DMS53 treated with DMSO at 0.1 percent for 48 hours (cell line): ENCODE measurements around the gene RAB1B.
A peak's percentile ranks its signal among the peaks of the same experiment; 100 is the strongest.
"Not testable (repeated sequence)": the region's sequence is repeated elsewhere in the genome, so short reads cannot be mapped to it uniquely, and the experiment has no call there.

ENCODE experiments used
- DNase-seq: peaks from one replicate; lab custom pipeline; 2025; ENCODE audit not compliant: unreplicated experiment; lab: John Stamatoyannopoulos, UW

The RAB1B gene

DNA sequence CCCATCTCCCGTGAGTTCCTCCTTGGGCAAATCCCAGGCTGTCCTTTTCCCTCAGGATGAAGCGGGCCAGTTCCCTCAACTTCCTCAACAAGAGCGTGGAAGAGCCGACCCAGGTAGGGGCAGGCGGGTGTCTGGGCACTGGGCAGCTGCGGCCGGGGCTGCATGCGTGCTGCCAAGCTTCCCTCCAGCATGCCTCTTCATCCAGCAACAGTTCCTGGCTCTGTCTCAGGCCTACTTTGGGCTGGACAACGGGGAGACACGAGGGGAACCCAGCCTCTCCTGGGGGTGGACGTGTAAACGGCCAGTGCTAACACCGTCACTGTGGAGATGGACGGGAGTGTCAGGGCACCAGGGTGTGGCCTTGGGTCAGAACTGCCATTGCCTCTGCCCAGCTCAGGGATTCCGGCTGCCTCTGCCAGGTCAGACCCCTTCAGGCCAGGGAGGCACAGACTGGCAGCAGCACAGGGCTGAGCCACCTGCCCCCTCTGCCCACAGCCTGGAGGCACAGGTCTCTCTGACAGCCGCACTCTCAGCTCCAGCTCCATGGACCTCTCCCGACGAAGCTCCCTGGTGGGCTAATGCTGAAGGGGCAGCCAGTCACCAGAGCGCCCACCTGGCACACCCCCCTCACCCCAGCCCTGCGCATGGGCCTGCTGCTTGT is 1.9 kb upstream of the RAB1B start:
- no peak for DNase-seq

DNA sequence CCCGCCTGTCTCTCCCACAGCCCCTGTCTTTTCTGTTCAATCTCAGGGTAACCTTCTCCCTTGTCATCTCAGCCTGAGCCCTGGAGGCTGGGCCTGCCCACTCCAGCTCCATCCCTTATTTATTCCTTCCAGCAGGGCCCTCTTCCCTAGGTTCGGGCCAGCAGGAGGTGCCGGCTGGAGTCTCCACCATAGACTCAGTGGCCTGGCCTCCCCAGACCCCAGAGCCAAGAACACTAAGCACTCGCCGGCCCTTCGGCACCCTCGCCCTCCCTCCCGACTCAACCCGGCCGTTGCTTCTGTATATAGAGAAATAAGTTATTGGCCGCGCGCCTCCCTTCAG is 1.4 kb upstream of the RAB1B start:
- no peak for DNase-seq

DNA sequence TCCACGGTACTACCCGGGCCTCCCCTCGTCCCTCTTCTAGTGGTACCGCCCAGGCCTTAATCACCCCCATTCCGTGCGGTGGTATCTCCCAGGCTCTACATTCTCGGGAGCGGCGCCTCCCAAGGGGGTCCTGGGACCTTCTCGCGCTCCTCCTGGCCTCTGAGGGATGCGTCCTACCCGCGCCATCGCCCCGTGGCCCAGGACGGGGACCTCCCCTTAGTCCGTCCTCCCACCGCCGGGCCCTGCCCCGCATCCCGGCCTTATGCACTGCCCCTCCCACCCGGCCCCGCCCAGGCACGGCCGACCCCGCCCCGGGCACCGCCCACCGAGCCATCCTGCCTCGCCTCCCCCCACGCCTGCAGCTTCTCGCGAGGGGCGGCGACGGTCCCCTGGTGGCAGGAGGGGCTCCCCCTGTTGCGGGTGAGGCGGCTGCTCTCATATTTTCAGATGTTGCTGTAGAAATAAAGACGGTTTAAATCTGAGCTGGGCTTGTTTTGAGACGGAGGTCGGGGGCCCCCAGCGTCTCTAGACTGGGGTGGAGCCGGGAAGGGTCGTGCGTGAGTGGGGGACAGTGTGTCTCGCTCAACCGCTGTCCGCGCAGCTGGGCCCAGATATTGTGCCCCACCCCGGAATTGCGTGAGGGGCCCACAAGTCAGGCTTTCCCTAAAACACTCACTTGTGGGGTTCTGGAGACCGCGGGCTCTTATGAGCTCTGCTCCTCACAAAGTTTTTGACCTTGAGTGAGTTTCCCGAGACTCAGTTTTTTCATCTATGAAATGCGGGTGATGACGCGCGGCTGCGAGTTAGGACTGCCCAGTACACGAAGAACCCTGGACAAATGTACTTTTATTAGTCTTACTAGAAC is 828 bp upstream of the RAB1B start:
- DNase-seq = peak; percentile 90

- DNase-seq = no peak
Measured at GRCh38 chr11:66268952-66269905, 790 bp downstream of the RAB1B start.

DNA sequence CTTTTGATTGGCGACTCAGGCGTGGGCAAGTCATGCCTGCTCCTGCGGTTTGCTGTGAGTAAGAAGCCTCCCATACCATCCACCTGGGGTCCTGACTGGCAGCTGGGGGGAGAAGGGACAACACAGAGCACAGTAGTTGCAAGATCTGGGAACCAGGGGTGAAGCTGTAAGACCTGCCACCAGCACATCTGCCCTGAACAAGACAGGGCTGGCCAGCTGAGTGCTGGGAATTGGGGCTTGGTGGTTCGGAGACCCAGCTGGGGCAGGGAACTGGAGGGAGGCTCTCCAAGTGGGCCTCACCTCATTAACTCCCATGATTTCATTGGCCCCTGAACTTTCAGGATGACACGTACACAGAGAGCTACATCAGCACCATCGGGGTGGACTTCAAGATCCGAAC is 3.4 kb downstream of the RAB1B start:
- no peak for DNase-seq

DNA sequence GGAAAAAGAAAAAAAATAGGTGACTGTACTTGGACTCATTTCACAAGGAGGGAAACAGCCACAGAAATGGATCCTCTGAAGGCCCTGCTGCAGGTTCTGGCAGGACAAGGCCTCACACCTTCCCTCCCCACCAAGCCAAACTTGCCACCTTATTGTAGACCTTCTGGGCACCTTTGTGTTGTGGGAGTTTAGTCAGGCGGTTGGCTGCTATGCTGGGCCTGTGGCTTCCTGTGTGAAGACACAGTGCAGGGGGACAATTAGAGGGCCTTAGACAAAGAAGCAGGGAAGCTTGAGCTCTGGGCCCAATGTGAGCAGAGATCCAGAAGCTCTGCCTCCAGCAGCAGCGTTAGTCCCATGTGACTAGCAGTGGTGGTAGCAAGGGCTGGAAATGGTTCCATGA is 4.2 kb downstream of the RAB1B start:
- DNase-seq = no peak

DNA sequence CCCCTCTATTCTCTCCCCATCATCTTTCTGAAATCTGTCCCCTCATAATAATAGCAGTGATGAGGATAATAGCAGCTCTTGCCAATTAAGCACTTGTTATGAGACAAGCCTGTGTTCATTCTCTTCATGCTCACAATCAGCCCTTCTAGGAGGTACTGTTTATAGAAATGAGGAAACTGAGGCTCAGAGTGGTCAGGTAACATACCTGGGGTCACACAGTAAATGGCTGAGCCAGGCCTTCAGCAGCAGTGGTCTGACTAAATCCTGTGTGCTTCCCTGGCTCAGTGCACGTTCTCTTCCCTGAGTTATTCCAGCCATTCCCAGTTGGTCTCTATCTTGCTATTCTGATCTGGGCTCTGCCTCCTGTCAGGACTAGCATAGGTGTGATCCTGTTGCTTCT is 5.8 kb downstream of the RAB1B start:
- no peak for DNase-seq

DNA sequence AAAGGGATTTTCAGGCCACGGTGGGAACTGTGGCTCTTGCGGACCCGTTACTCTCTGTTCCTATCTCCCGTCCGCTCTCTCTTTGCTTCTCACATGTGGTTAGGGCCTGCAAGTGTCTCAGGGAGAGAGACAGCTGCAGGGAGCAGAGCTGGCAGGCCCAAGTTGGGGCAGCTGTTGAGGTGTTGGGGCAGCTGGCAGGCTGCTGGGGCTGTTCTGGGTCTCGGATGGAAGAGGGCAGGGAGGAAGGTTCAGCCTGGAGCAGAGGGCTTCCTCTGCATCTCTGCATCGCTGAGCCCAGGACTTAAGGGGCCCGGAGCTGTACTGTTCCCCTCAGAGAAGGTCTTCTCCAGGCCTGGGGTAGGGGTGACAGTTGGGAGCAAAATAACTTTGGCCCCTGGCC is 7.0 kb downstream of the RAB1B start:
- no peak for DNase-seq

GRCh38 chr11:66275984-66276612 is 7.7 kb downstream of the RAB1B start:
- DNase-seq = no peak

DNA sequence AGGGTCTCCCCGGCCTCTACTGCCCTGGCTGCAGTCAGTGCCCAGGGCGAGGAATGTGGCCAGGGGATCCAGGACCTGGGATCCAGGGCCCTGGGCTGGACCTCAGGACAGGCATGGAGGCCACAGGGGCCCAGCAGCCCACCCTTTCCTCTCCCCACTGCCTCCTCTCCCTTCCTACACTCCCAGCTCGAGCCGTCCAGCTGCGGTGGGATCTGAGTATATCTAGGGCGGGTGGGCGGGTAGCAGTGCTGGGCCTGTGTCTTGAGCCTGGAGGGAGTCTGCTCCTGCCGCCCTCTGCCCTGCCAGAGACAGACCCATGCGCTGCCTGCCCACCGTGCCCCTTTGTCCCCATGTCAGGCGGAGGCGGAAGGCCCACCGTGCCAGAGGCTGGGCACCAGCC is 8.2 kb downstream of the RAB1B start:
- DNase-seq = not testable (repeated sequence)

- DNase-seq = not testable (repeated sequence)
Measured at GRCh38 chr11:66277064-66277463, 8.6 kb downstream of the RAB1B start.

DNA sequence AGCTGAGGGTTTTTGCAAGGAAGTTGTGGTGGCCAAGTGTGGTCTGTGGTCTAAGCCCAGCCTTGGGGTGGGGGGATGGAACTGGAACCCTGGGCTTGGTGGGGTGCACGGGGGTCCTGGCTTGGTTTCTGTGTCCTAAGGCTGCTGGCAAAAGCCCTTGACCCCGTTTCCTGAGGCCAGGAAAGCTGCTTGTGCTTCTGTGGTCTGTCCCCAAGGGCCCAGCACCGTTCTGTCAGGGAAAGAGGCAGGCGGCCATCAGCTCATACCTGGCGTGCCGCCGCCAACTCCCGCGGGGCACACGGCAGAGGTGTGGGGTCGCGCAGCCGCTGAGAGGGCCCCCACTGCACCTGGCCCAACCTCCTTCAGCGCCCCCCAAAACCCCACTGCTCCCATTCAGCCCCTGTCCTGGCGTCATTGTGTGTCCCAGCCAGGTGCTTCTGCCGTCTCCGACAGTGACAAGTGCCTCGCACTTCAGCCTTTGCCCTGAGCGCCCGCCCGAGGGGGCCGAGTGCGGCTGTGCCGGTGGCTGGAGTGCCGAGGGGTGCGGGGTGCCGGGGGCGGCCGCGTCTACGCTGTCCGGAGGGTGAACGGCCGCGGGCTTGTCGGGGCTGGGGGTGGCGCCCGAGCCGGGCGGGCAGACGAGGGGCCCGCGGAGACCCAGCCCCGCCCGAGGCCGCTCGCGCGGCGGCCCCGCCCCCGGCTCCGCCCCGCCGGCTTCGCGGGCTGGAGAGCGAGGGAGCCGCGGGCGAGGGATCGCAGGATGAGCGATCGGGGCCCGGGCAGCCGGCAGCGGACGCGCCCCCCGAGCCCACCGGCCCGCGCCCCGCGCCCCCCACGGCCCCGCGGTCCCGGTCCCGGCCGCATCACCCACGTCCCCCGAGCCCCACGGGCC is 9.3 kb downstream of the RAB1B start, which contains the start of gene CNIH2:
Gene CNIH2 (plus strand): TSS at position 705 of the 892 bp plus-strand sequence. CDS start 282 bp downstream, outside the sequence.
- peak; percentile 50 for DNase-seq

DNA sequence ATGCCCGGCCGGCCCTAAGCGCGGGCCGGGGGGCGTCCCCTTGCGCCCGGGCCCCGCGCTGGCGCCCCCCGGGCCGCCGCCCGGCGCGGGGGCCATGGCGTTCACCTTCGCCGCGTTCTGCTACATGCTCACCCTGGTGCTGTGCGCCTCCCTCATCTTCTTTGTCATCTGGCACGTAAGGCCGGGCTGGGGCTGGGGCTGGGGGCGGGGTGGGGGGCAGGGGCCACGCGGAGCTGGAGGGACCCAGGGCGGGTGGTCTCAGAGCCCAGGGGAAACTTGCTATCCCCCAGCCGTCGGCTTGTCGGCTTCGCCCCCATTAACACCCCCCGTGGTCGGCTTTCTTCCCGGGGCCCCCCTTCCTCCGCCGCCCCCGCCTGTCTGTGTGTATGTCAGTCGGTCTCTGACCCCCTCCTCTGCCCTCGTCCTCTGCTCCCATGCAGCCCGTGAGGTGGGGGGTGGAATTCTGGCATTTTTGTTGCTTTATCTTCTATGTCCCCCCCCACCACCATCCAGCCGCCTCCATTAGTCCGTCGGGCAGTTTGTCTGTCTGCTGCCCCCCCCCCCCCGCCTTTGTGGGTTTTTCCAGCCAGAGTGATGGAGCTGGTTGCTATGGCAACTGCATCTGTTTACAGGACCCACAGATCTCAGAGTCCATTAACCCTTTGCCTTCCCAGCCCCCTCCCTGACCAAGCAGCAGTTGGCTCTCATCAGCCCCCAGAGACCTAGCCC is 10.1 kb downstream of the RAB1B start:
- DNase-seq = no peak

DNA sequence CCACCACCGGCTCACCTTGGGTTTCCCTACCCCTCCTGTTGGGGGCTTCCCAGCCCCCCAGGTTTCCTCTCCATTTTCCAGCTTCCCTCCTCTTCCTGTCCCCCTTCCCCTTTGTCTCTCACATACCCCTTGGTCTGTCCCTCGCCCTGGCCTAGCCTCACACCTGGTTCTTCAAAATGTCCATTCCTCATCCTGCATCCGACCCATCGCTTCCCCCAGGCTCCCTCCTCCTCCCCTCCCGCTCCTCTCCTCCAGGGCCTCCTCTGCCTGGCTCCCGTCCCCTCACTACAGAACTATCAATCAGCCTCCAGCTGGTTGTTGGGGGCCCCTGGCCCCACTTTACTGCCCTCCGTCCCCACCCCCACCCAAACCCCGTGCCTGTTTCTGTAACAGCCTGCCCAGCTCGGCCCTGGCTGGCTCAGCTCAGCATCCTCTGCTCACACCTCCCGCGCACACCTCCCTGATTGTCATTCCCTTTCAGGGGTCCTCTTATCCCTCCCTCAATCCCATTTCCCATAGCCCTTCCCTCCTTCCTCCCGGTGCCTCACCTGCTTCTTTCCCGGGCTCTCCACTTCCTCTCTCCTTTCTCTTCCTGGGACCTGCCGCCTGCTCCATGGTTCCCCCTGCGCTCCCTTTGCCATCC is 10.8 kb downstream of the RAB1B start:
- no peak for DNase-seq

DNA sequence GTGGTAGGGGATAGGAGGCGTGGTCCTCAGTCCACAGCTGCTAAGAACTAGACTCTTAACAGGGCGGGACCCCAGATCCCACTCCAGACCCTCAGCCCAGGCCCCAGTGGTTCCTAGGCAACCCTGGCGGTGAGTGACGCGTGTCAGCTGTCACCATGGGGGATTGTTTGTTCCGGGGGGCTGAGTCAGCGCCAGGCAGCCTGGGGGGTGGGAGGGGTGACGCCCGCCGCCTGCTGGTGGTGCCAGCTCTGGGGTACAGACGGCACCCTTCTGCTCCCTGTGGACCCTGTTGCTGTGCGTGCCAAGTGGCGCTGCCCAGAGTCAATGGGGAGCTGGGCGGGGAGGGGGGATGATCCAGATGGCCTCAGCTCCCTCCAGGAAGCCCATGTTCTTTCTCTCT is 12.0 kb downstream of the RAB1B start:
- DNase-seq = no peak

GRCh38 chr11:66281001-66281400 is 12.6 kb downstream of the RAB1B start:
- no peak for DNase-seq

DNA sequence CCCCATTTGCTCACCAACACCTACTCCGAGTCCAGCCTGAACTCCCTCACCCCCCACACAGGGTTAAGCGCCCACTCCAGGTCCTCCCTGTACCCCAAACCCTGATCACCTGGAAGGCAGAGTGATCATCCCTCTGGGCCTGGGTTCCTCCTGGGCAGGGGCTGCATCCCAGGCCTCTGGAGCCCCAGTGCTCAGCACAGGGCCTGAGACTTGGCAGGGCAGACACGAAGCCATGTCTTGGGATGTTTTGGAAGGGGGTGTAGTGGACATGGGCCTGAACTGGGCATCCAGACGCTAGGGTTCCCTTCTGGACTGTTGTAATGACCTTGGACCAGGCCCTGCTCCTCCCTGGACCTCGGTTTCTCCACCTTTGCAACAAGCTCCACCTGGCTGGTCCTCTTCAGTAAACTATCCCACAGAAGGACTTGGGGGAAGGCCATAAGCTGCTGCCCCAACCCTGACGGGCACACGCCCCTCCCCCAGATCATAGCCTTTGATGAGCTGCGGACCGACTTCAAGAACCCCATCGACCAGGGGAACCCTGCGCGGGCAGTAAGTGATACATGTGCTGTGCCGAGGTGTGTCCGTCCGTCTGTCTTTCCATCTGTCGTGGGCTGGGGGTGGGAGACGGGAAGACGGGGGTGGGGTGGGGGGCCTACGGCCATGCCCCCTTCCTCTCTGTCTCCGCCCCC is 13.5 kb downstream of the RAB1B start:
- DNase-seq = no peak
